NCI-H524 treated with DMSO at 0.1 percent for 48 hours (cell line): ENCODE results near the gene PEX11G.

Source experiments
- DNase-seq: peaks from one replicate; lab custom pipeline; 2025; lab: John Stamatoyannopoulos, UW

The PEX11G gene

DNA sequence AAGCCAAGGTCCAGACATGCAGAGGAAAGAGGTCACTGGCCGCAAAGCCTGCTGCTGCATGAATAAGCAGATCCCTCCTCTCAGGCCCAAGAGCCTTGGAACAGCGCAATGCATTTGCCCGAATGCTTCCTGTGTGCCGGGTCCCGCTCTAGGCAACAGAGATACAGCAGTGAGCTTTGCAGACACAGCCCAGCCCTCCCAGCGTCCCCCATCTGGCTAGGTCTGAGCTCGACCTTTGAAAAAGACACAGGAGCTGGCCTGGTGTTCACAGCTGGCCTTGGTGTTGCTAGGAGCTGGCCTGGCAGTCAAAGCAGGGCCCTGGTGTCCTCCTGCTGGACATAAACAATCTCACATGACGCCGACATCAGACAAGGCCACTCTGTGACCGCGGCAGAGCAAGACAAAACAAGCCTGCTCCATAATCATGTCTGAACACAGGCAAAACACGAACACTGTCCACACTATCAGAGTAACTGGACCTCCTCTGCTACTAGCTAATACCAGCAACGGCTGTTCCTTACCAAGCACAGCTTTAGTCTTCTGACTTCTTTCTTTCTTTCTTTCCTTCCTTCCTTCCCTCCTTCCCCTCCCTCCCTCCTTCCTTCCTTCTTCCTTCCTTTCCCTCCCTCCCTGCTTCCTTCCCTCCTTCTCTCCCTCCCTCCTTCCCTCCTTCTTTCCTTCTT is 5.7 kb upstream of the PEX11G start:
- no peak for DNase-seq

DNA sequence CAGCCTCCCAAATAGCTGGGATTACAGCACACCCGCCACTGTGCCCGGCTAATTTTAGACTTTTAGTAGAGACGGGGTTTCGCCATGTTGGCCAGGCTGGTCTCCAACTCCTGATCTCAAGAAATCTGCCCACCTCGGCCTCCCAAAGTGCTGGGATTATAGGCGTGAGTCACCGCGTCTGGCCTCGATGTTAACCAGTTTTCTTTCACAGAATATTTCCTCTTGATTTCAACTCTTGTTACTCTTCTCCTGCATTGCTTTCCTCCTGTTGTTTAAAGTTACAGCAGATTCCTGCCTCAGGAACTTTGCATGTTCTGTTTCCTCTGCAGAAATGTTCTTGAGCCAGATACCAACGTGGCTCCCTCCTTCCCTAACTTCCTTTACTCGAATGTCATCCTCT is 3.7 kb upstream of the PEX11G start:
- DNase-seq, result no peak

GRCh38 chr19:7492142-7492541 is 3.3 kb upstream of the PEX11G start:
- DNase-seq, result no peak

- no peak for DNase-seq
These were observed 792 bp upstream of the PEX11G start for GRCh38 chr19:7489609-7490044.

DNA sequence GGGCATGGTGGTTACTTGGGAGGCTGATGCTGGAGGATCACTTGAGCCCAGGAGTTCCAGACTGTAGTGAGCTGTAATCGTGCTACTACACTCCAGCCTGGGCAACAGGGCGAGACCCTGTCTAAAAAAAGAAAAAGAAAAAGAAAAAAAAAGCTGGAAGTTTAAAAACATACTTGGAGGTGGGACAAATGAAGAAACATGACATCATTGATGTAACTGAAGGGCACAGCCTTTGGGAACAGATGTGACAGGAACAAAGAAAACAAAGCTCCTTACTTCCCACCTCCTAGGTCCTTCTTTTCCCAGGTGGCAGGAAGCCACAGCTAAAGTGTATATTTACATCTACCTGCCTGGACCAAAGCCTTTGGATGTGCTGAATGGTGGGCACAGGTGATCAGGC is 1.9 kb downstream of the PEX11G start:
- no peak for DNase-seq

- no peak for DNase-seq
These were observed 5.1 kb downstream of the PEX11G start for GRCh38 chr19:7483720-7484201.

- DNase-seq, result no peak
These were observed 6.0 kb downstream of the PEX11G start for GRCh38 chr19:7482584-7483439.

DNA sequence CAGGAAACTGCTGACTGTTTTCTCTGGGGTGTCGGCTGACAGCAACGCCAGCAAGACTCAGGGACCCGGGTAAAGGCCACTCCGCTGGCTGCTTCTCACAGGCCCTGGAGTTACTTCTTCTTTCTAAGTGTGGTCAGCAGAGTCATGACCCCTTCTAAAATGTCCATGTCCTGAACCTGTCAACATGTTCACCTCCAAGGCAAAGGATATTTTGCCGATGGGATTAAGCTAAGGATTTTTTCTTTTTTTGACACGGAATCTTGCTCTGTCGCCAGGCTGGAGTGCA is 7.9 kb downstream of the PEX11G start:
- DNase-seq, result no peak

DNA sequence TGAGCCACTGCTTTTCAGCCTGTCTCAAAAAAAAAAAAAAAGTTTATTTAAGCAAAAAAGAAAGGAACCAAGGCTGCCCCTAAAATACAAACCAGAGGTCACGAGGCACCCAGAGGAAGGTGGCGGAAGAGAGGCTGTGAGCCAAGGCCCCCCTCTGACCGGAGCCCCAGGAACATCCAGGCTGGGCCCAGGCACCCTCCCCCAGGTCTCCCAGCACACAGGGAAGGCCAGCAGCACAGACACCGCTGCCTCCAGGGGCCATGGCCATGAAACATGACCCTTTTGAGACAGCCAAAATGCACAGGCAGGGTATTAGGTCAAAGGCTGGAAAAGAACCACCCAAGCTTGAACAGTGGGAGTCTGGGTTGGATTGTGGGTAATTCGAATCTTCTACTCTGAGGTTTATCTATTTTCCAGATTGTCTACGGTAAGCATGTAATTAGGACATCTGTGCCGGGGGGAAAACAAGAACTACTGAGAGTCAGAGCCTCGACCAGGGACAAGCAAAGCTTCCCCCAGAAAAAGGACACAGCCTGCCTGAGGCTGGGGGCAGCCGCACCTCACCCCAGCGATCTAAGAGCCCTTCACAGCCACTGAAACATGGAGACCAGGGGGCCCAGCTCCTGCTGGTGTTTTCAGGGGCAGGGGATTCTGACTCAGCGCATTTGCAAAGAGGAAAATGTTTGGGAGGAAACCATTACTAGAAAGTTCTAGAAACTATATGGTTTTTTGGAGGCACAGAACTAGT is 8.4 kb downstream of the PEX11G start:
- DNase-seq, result no peak

DNA sequence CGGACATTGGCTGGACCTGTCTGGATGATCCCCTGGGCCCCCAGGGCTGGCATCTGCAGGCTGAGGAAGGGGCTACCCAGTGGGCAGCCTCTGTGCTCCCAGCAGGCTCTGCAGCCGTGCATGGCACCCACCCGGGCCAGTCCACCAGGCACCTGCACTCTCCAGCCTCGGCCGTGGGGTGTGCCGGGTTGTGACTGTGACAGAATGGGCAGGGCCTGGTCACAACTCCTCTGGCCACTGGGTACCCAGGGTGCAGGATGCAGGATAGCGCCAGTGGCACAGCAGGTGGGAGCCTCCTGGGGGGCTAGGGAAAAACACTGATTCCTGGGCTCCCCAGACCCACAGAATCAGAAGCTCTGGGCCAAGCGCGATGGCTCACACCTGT is 10.0 kb downstream of the PEX11G start:
- no peak for DNase-seq

DNA sequence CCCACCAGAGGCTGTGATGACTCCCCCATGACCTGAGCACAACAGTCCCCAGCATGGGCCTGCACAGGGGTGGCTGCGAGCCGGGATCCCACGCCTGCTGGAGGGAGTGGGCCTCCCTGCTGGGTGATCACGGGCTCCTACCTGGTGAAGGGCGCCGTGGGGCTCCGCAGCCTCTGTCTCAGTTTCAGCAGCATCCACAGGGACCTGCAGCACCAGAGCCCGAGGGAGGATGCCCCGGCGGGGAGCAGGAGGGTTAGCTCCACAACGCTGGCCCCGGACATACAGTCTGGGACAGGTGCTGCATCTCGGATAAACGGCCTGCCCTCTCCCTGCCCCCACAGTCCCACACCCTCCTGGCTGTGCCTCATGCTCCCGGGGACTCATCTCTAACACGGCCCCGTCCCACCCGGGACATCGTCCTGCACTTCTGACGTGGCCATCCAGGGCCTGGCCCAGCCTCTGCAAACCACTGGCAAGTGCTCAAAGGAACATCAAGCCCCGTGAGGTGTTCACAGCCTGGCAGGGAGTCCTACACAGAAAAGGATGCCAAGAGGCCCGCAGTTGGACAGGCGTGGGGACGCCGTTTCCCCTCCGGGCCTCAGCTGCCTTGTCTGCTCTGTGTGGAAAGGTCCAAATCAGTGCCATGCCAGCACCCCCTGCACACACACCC is 10.5 kb downstream of the PEX11G start:
- DNase-seq, result no peak

- no peak for DNase-seq
These were observed 11.1 kb downstream of the PEX11G start for GRCh38 chr19:7477758-7478157.

GRCh38 chr19:7476777-7477494 is 11.9 kb downstream of the PEX11G start:
- DNase-seq, result no peak

- no peak for DNase-seq
These were observed 12.6 kb downstream of the PEX11G start for GRCh38 chr19:7476241-7476640.

DNA sequence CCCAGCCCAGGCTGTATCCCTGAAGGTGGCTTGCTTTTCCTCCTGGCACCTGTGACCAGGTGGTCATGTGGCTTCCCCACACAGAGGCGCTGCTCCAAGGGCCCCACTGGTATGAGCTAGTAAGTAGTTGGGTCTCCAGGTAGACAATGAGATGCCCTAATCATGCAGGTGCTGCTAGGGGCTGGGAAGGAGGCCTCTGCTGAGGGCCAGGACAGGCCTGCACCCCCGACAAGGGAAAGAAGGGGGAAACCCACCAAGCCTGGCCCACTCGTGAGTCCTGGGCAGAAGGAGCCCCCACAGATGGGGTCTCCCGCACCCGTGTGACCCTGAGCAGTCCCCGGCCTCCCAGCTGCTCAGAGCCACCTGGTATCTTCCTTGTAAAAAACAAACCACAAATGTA is 13.2 kb downstream of the PEX11G start:
- no peak for DNase-seq

DNA sequence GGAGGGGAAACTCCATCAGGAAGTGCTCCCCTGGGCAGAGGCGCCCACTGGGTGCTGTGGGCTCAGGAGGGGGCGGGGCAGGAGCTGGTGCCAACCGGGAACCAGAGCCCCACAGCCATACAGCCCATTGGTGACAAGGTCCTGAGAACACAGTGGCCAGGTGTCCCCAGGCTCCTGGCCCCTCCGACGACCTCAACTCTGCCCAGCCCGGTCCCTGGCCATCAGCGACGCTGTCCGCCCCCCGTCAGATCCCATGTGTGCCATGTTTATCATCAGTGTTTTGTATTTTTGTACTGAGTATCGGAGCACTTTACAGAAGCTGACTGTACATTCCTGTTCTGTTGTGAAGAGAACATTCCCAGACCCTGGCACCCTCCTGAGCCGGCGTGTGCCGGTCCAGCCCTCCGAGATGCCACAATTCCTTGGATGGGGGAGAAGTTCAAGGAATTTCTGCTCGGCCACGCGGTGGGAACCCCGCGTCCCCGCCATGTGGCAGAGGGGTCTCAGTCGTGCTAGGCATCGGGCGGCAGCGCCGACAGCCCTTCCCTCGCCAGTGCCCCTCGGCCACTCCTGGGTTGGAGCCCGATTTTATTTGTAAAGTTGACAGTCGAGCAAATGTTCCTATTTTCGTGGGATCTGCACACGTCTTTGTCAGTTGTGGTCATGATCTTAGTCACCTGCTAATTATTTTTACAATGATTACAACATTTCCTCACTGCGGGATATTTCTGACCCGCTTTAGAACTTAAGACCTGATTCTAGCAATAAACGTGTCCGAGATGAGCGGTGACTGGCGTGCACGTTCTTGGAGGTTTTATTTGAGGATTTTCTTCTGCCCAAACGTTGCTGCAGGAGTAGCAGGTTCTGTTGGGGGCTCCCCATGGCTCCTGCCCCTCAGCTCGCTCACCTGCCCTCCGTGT is 16.9 kb downstream of the PEX11G start:
- DNase-seq, result no peak

GRCh38 chr19:7470540-7471305 is 18.1 kb downstream of the PEX11G start:
- no peak for DNase-seq

GRCh38 chr19:7469669-7470285 is 19.1 kb downstream of the PEX11G start:
- DNase-seq, result no peak

GRCh38 chr19:7468840-7469239 is 20.0 kb downstream of the PEX11G start:
- no peak for DNase-seq
